HepG2 (cell line): ENCODE results near the gene IGFALS. TPM values are rescaled to one million over a fixed set of nuclear protein-coding genes. Genes with fewer than 3 reads are reported as not detected.
A peak's percentile ranks its signal among the peaks of the same experiment; 100 is the strongest.

Source experiments
- ARID4A ChIP-seq: sonication (generic); formaldehyde crosslinking; IDR thresholded peaks from 2 replicates; pipeline ENCODE4 v1.5.0; 2020; ENCODE audit warnings: mild to moderate bottlenecking, missing genetic modification reagents, borderline replicate concordance
- ATF2 ChIP-seq: sonication (generic); formaldehyde crosslinking; IDR thresholded peaks from 2 replicates; pipeline ENCODE4 v1.4.0; 2020; ENCODE audit warnings: missing genetic modification reagents
- HOXA5 ChIP-seq: sonication (generic); formaldehyde crosslinking; IDR thresholded peaks from 2 replicates; pipeline ENCODE4 v1.4.0; 2020; ENCODE audit warnings: missing genetic modification reagents
- KDM5A ChIP-seq: fragments of 200-600 bp; sonication (generic); IDR thresholded peaks from 2 replicates; pipeline ENCODE4 v1.7.0; 2018; ENCODE audit warnings: antibody characterized with exemption, mild to moderate bottlenecking, low read length, borderline replicate concordance
- MAX ChIP-seq: IDR thresholded peaks from 2 replicates; pipeline ENCODE4 v1.6.1; 2012; ENCODE audit warnings: inconsistent platforms
- MAZ ChIP-seq, 2 experiments: sonication (generic) in 1 of 2; formaldehyde crosslinking in 1 of 2; IDR thresholded peaks; 2 replicates each; pipeline versions ENCODE4 v1.5.0 to v1.6.1; 2012 to 2020; ENCODE audit warnings: low read depth in 2 of 2, mild to moderate bottlenecking in 2 of 2, borderline replicate concordance in 1 of 2, improper control_type of control experiment in 1 of 2, low read length in 1 of 2, missing genetic modification reagents in 1 of 2, moderate library complexity in 1 of 2
- NFKB2 ChIP-seq: sonication (generic); formaldehyde crosslinking; IDR thresholded peaks from 2 replicates; pipeline ENCODE4 v1.4.0; 2020; ENCODE audit warnings: missing genetic modification reagents, borderline replicate concordance
- NKX3-1 ChIP-seq: sonication (generic); formaldehyde crosslinking; IDR thresholded peaks from 2 replicates; pipeline ENCODE4 v1.5.0; 2020; ENCODE audit warnings: missing genetic modification reagents
- SPEN ChIP-seq: sonication (generic); formaldehyde crosslinking; IDR thresholded peaks from 2 replicates; pipeline ENCODE4 v1.5.1; 2020; ENCODE audit warnings: low read depth, mild to moderate bottlenecking, missing genetic modification reagents
- THAP9 ChIP-seq: sonication (generic); formaldehyde crosslinking; IDR thresholded peaks from 2 replicates; pipeline ENCODE4; 2020; ENCODE audit warnings: missing genetic modification reagents, mild to moderate bottlenecking, borderline replicate concordance
- ZFAT ChIP-seq: sonication (generic); formaldehyde crosslinking; conservative IDR thresholded peaks from 2 replicates; pipeline ENCODE4 v1.8.1; 2023; ENCODE audit warnings: missing genetic modification reagents, inconsistent platforms
- ZNF263 ChIP-seq: sonication (generic); formaldehyde crosslinking; IDR thresholded peaks from 2 replicates; pipeline ENCODE4 v1.4.0; 2020; ENCODE audit warnings: missing genetic modification reagents
- ZNF512 ChIP-seq: sonication (generic); formaldehyde crosslinking; IDR thresholded peaks from 2 replicates; pipeline ENCODE4 v1.4.0; 2020; ENCODE audit warnings: mild to moderate bottlenecking, missing genetic modification reagents
- ZNF558 ChIP-seq: sonication (generic); formaldehyde crosslinking; IDR thresholded peaks from 2 replicates; pipeline ENCODE4 v1.9.0; 2022; ENCODE audit warnings: mild to moderate bottlenecking, missing genetic modification reagents, borderline replicate concordance
- ZNF639 ChIP-seq: conservative IDR thresholded peaks from 2 replicates; pipeline ENCODE4 v1.6.1; 2018; ENCODE audit warnings: missing genetic modification reagents
- polyA plus RNA-seq, 8 experiments: library from polyadenylated mRNA; depleted of rRNA in 3 of 8; stranded (reverse) in 7 of 8; unstranded in 1 of 8; fragments of >200 nt; fragmentation: Illumina TruSeq in 4 of 8; extraction: Trizol in 4 of 8; gene quantifications; 2 replicates each; pipeline versions ENCODE4 v1.2.1 to v1.2.3, GENCODE V29; 2011 to 2016; ENCODE audit warnings: low read depth in 4 of 8, missing spikeins in 1 of 8, mixed read lengths in 1 of 8; ENCODE audit not compliant: insufficient read depth in 1 of 8
- total RNA-seq, 5 experiments: library from RNA; depleted of rRNA; stranded (reverse); fragments of >200 nt; fragmentation: Illumina TruSeq; extraction: Trizol; gene quantifications; 2 replicates each; pipeline ENCODE4 v1.2.3, GENCODE V29; 2016; ENCODE audit warnings: low read depth in 1 of 5

IGFALS gene
- total and polyA plus RNA-seq, 2 of the 13 experiments (the other 11 are each of a cell fraction or from before 2014, with no cell fraction given): 0.34 to 2.4 TPM

- TF ChIP-seq ARID4A (CRISPR knock-in tag) (peak; percentile 76), ZNF263 (CRISPR knock-in tag) (no peak), MAX (peak; percentile 18), ZNF512 (CRISPR knock-in tag) (no peak), KDM5A (peak; percentile 36; the same call in 1 of the 2 replicates), ZNF558 (CRISPR knock-in tag) (no peak), NFKB2 (no peak; the same call in 1 of the 2 replicates), SPEN (CRISPR knock-in tag) (peak; percentile 80), ZFAT (CRISPR knock-in tag) (no peak), ZNF639 (CRISPR knock-in tag) (peak; percentile 93), HOXA5 (no peak; the same call in 1 of the 2 replicates), NKX3-1 (CRISPR knock-in tag) (no peak), ATF2 (CRISPR knock-in tag) (peak; percentile 66; the same call in 1 of the 2 replicates), THAP9 (CRISPR knock-in tag) (peak; percentile 32; the same call in 1 of the 2 replicates), MAZ (IDR thresholded peaks at IDR 0.05; ENCODE audit: borderline replicate concordance, low read depth, low read length) (peak; percentile 74; the same call in 1 of the 2 replicates), MAZ (CRISPR knock-in tag; IDR thresholded peaks at IDR 0.05; ENCODE audit: low read depth) (peak; percentile 80)
Observed at GRCh38 chr16:1782408-1783264, 10.9 kb downstream of the IGFALS start, which contains the start of the genes NUBP2 and SPSB3 (continued).
